Epidermal melanocyte (primary cell): ENCODE measurements around the gene C1orf159.

ENCODE experiments used
- DNase-seq: peaks from one replicate; pipeline ENCODE4 v3.0.0; 2011; ENCODE audit warnings: low spot score; ENCODE audit not compliant: insufficient read length

C1orf159 gene

DNA sequence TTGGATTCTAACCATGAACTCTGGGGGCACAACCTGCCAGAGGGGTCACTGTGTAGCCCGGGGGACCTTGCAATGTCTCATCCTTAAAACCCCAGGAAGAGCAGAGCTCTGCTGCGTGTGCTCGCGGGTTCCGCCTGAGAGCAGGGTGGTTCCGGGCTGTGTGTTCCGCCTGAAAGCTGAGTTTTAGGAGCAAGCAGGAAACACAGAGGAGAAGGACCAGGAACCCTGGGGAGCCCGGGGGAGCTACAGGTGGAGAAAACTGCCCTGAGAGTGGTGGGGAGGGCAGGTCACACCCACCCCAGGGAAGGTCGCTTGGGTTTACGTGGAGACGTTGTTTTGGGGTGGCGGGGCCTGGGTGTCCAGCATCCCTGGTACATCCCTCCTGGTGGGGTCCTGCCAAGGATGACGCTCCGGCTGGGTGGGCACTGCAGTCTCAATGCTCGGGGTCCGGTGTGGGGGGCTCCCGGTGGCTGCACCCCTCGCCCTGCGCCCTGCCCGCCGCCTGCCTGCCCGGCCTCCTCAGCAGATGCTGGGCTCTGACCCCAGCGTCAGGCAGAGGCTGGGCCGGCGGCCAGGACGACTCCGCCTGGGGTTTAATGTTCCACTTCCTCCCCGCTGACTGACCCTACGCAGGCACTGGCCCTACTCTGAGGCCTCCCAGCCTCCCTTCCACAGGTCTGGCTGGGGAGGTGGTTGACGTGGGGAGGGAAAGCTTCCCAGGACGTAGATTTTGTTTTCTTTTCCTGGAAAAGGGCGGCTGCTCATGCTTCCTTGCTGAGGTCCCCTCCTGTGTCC is 17.3 kb upstream of the C1orf159 start:
- DNase-seq = no peak

DNA sequence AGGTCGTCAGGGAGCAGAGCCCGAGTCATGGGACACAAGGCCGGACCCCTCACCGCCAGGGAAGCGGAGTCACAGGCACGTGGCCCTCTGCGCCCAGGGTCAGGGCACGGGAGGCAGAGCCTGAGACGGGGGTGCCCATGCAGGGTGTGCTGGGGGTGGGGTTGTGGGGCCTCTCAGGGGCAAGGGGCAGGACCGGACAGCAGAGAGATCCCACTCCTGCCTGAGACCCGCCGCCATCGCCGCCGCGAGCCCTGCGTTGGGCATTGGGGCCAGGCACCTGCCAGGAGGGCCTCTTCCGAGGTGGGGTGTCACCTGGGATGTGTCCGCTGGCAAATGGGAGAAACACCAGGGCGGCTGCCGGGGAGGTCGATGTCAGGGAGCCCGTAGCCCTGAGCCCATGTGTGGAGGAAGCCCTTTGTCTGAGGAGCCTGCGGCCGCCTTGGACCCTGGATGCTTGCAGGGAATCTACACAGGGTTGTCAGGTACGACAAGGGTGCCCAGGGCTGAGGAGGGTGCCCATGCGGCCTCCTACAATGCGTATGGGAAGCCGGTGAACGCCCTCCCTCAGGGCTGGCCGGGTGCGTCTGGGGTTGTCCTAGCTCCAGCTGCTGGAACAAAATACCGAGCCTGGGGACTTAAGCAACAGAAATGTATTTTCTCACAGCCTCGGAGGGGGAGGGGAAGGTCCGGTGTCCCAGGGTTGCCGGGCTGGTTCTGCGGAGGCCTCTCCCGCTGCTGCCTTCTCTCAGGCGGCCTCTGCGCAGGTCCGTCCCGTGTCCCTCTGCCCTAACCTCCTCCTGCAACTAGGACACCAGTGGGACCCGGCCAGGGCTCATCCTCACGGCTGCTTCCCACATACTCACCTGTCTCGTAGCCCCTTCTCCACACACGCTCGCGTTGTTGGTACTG is 16.4 kb upstream of the C1orf159 start:
- no peak for DNase-seq

DNA sequence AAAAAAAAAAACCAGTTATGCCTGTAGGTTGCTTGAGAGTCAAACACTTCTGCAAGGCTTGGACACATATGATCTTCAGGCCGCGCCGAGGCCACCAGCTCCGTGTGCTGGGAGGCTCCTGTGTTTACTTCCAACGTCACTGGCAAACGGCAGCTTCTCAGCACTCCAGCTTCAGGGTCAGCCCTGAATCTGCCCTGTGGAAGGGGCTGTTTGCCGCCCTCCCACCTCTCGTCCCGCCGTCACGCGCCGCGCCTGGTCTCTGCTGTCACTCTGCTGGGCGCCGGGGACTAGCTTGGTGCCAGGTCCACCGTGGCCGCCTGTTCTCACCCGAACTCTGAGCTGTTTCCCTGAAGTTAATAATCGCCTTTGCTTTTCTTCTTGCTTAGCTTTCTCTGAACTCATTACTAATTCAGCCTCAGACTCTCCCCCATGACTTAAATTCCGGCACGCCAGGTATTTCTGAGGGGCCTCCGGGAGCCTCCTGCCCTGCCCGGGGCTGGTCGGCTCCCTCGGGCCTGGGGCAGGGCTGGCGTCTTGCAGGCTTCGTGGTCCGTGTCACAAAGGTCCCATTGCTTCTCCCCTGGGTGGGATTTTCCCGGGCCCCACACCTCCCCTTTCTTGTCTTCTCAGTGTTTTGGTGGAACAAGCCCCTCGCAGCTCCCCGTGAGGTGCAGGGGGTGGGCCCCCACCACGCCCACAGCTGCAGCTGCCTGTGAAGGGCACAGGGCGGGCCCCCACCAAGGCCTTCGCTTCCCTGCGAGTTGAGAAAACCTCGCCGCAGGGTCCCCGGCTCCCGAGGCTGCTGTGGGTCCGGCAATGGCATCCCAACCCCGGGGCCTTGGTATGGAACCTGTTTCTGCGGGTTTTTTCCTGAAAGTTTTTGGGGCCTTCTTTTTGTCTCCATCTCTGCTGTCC is 14.6 kb upstream of the C1orf159 start:
- DNase-seq = no peak

DNA sequence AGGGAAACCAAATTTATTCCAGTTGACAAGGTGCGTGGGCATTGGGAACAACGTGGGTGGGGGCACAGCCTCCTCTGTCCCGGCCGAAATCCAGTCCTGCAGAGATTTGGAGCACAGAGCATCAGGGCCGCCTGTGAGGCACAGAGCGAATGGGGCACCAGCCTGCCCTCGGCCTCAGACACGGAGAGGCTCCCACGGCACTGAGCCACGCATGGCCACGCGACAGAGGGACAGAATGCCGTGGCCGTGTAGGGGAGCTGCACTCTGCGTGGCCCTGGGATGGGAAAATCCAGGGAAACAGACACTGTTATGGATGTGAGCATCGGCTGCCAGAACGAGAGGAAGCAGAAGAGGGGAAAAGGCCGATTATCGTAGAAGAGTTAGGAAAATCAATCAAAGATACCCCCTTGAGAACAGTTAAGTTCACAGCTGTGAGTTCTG is 13.5 kb upstream of the C1orf159 start:
- no peak for DNase-seq

DNA sequence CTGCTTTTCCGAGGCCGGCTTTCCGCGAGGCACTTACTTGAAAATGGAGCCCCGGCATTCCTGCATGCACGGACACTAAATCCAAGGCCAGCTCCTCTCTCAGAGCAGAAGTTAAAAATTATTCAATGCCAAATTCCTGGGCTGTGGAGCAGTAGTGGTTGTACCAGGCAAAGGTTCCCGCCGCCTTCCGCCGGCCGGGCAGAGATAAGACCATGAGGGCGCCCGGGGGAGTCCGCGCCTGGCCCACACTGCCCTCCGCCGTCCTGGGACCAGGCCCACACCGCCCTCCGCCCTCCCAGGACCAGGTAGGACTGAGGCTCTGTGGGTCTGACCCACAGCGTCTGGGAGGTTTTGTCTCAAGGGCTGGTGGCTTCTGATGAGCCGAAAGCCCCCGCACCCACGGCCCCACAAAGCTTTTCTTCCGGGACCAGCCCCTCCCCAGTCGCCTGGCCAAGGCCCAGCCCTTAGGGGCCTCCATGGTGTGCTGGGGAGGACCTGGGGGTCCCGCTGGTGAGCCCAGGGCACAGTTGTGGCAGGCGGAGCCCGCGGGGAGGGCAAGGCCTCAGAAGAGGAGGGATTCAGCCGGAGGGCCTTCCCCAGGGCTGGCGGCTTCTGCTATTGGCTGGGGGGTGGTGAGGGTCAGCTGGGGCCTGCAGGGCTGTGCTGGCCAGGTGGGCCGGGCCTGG is 12.7 kb upstream of the C1orf159 start:
- DNase-seq = no peak

DNA sequence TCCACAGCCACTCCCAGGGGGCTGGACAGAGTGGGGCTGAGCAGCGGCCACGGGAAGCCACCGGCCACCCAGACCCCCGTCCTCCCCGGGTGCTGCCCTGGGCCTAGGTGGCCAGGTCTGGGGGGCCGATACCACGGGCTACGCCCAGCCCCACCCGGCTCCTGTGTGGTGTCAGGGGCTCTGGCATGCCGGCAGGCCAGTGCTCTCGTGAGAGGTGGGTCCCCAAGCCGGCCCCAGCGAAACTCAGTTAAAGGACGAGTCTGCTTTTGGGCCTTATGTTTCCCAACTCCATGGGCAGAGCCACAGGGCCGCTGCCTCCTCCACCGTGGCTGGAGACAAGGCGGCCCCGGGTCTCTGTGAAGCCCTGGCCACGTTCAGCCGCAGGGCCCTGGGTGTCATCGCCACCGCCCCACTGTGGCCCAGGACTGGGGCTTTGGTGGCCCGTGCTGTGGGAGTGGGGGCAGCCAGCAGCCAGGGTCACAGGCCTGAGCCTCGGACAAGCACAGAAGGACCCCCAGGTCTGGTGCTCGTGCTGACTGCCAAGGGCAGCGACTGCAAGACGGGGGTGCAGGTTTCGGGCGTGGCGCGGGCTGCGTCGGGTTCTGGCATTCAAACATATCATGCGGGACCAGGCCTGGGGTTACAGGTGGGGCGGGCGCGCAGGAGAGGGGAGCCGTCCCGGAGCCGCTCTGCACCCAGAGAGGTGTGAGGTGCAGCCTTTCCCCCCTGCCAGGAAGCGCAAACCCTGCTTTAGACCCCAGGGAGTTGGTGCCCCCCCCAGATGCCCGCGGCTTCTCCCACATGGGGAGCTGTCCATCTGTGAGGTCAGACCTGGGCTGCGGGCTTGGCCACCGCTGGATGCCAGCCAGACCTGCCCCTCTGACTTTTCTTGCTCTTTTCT is 11.9 kb upstream of the C1orf159 start:
- no peak for DNase-seq

DNA sequence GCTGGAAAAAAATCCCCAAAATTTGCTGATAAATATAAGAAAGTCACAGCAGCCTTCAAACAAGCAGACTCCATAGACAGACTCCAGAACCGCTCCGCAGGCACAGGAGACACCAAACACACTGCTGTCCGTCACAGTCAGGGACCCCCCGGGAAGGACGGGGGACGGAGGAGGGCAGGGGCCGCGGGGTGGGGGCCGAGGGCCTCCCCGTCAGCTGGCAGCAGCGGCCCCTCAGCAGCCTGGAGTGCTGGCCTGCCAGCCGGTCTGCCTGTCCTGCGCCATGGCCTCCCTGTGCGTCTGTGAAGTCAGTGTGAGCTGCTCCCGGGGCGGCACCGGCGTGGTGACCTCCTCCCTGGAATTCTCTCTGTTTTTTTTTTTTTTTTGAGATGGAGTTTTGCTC is 10.1 kb upstream of the C1orf159 start:
- DNase-seq = no peak

DNA sequence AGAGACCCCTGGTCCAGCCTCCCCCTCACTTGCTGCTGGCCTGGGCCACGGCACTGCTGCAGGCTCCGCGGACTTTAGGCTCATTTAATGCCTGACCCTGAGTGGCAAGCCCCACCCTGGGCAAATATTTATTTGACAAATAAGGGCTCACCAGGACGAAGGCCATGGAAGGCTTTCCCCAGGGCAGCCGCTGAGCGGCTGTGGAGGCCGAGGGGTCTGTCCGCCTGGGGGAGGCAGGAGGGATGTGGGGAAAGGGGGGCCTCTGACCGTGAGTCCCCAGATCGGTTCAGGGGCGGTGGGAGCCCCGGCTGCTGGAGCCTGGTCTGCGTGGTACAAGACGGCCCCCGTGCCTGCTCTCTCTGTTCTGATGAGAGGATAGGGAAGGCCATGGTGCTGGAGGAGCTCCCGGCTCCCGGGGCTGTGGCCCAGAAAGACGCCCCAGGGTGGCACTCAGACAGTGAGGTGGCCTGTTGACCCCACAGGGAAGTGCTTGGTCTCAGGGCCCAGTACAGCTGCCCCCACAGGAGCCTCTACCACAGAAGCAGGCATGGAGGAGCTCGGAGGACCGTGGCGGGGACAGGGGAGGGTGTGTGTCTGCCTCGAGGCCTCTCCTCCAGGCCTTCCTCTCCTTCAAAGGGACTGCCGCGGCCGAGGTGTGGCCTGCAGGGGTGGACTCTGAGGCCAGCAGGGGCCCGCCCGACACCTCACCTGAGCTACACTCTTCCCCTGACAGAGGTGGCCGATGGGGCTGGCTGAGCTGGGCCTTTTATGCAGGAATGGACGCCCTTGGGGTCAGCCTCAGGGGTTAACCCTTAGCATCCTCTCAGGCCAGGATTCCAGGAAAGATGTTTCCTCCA is 9.1 kb upstream of the C1orf159 start:
- DNase-seq = no peak

DNA sequence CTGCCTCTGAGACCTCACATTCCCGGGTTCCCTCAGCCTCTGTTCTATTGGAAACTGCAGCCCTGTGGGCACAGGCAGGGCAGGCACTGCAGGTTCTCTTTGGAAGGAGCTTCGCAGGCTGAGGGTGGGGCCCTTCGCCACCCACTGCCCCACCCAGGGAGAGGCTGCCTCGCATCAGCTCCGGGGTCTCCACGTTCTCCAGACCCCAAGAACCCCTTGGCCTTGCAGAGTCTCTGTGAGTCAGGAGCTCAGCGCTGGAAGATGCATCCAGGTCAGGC is 8.6 kb upstream of the C1orf159 start:
- DNase-seq = no peak

DNA sequence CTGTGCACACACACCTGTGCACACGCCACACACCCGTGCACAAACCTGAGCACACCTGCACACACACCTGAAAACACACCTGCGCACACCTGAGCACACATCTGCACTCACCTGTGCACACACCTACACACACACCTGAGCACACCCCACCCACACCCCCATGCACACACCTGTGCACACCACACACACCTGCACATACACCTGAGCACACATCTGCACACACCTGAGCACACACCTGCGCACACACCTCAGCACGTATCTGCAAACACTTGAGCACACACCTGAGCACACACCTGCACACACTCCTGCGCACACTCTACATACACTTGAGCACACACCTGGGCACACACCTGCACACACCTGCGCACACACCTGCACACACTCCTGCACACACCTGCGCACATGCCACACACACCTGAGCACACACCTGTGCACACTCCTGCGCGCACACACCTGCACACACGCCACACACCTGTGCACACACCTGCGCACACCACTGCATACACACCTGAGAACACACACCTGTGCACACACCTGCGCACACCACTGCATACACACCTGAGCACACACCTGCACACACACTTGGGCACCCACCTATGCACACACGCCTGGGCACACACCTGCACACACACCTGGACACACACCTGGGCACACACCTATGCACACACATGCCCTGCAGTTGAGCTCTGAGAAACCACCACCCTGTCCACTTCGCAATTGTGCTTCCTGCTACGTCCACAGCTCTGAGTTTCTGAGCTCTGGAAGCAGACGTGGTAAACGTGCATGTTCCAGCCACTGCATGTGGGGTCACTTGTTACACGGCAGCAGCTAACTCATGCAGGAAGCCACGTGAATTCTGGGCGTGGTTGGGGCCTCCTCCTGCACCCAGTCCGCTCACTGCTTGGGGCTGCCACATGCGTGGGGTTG is 8.0 kb upstream of the C1orf159 start:
- DNase-seq = peak; percentile 68

DNA sequence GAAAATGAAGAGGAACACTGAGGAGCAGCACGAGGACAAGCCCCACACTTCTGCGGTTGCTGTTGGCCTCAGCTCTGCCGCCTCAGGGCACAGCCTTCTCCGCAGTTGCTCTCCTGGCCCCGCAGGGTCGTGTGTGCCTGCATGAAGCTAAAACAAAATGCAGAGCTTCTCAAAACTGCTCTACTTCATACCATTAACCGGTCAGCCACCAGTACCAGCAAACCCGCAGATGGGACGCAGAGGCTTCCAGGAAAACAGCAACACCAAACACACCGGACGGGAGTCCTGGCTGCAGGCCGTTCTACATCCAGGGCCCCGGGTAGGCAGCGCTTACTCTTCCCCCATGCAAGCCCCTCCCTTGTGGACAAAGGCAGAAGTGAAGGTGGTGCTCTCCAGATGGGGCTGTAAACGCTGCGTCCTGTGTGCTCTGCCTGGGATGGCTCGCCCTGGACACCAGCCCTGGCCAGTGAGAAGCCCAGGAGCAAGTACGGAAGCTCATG is 7.1 kb upstream of the C1orf159 start:
- DNase-seq = no peak

DNA sequence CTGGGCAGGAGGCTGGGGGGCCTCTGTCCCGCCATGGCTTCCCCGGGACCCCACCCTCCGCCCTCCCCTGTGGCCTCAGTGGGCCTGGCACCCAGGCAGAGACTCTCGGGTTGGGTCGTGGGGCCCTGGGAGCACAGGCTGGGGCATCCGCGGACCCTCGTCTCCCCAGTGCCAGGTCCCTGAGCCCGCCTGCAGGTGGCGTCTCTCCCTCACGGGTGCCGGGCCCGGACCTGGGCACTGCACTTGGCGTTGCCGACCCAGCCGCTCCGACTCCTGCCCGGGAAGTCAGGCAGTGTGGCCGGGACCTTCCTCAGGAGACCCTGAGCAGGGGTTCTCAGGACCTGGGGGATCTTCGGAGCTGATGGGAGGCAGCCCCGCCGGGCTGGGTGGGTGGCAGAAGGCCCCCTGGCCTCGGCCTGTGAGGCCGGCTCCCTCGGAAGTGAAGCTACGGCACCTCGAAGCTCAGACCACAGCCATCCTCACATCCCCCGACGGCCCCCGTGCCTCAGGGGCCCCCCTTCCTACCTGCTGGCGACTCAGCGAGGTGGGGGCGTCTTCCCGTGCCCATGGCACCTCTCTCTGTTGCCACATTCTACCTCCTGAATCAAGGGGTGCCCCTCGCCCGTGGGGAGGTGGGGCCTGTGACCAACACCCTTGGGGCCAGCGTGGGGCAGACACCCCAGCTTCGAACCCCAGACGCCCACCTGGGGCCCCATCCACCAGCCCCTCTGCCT is 6.4 kb upstream of the C1orf159 start:
- DNase-seq = peak; percentile 87

DNA sequence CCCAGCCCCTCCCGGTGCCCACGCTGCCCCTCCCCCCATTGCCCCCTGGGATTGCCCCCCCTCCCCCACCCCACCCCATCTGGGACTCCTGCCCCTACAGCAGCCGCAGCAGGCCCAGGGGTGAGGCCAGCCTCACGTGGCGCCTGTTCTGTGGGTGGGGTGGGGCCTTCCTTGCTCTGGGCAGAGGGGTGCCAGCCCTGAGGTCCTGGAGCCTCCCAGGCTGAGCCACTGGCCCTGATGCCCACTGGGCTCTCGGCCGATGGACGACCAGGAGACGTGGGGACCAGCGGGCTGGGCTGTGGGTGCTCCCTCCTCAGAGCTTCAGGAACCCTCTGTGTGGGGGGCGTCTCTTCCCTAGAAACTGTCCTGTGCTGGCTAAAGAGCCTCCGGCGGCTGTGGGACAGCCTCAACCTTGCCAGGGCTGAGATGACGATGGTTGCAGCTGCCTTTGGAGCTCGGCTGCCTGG is 5.8 kb upstream of the C1orf159 start:
- no peak for DNase-seq

DNA sequence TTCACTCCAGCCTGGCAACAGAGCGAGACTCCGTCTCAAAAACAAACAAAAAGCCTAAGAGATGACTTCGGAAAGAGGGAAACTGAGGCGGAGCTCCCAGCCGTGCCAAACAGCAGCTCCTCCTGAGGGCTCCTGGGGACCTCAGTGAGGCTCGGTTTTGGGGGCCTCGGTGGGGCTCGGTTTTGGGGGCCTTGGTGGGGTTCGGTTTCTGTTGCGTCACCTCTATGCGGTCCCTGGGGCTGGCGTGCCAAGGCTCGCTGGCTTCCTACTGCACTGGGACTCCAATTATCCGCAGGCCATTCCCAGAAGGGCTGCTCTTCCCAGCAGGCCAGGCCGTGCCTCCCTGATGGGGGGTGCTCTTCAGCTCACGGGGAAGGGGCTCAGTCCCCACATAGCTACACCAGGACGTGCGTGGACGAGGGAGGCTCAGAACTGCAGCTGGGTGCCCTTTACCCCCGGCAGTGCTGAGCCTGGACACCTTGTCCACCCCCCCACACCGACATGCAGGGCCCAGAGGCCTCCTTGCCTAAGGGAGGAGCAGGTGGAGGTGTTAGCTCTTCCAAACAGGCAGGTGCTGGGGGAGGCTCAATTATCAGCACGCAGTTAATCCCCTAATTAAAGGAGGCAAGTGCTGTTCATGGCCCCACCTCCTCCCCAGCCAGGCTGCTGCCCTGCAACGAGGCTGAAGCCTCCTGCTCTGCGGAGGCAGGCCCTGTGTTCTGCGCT is 5.1 kb upstream of the C1orf159 start:
- DNase-seq = no peak

DNA sequence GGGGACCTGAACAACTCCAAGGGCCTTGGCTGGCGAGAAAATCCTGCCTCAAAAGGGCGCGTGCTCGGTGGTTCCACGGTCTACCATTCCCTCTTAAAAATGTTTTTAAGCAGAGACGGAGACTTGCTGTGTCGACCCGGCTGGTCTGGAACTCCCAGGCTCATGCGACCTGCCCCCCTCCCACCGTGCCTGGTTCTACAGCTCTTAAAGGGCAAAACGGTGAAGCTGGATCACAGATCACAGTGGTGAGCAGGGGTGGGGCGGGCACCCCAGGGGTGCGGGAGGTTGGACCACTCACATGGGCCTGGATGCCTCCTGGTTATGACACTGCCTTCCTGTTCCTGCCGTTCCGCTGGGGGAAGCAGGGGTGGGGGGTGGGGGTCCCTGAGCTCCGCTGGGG is 4.2 kb upstream of the C1orf159 start:
- DNase-seq = no peak

DNA sequence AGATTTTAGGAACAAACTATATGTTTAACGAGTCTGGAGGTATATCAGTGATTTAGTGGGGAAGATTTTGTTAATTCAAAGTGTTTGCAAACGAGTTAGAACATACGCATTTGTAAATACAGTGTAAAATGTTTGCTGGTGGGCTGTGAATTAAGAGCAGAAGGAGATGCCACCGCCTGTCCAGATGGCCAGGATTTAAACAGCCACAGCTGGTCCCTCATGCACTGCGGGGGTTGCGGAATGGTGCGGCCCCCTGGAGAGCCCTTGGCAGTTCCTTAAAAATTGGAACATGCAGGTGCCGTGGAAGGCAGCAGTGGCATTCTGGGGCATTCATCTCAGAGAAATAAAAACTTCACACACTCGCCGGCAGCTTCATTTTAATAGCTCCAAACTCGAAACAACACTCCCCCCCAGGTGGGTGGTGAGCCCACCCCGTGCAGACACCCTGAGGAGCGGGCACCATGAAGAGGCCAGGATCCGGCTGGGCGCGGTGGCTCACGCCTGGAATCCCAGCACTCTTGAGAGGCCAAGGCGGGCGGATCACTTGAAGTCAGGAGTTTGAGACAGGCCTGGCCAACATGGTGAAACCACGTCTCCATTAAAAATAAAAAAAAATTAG is 3.5 kb upstream of the C1orf159 start:
- no peak for DNase-seq
